Astrocyte (in vitro differentiated cells and primary cell): ENCODE measurements around the gene DRC7. TPM values are rescaled to one million over a fixed set of nuclear protein-coding genes. Genes with fewer than 3 reads are reported as not detected.

ENCODE experiments used
- DNase-seq: peaks from one replicate; pipeline ENCODE4 v3.0.0-alpha.2; 2010; ENCODE audit warnings: low read depth
- FAIRE-seq: peaks from 2 replicates; lab custom pipeline; 2011; peaks lifted over from hg19 to GRCh38; lab: Jason Lieb, UNC
- H2AFZ ChIP-seq: 2 replicates; pipeline ENCODE4 v1.6.0; 2012; ENCODE audit warnings: low read depth, low read length, inconsistent platforms
- H3K27ac ChIP-seq: 2 replicates; pipeline ENCODE4 v1.5.1; 2011; ENCODE audit warnings: low read depth, low read length, inconsistent platforms
- H3K27me3 ChIP-seq: 2 replicates; pipeline ENCODE4 v1.6.0; 2011; ENCODE audit warnings: low read length, inconsistent platforms; ENCODE audit not compliant: insufficient read depth
- H3K36me3 ChIP-seq: 2 replicates; pipeline ENCODE4 v1.5.1; 2011; ENCODE audit warnings: low read length, inconsistent platforms; ENCODE audit not compliant: insufficient read depth
- H3K4me1 ChIP-seq: 2 replicates; pipeline ENCODE4 v1.5.1; 2011; ENCODE audit warnings: low read length, inconsistent platforms; ENCODE audit not compliant: insufficient read depth
- H3K4me2 ChIP-seq: 2 replicates; pipeline ENCODE4 v1.6.0; 2012; ENCODE audit warnings: low read length, inconsistent platforms
- H3K4me3 ChIP-seq: 2 replicates; pipeline ENCODE4 v1.5.1; 2011; ENCODE audit warnings: low read depth, mild to moderate bottlenecking, low read length, inconsistent platforms; ENCODE audit not compliant: insufficient read depth
- H3K79me2 ChIP-seq: 2 replicates; pipeline ENCODE4 v1.6.0; 2012; ENCODE audit warnings: mild to moderate bottlenecking, low read length, inconsistent platforms; ENCODE audit not compliant: insufficient read depth
- H3K9ac ChIP-seq: 2 replicates; pipeline ENCODE4 v1.6.0; 2012; ENCODE audit warnings: mild to moderate bottlenecking, low read length, inconsistent platforms
- H3K9me3 ChIP-seq: 2 replicates; pipeline ENCODE4 v1.5.1; 2012; ENCODE audit warnings: low read depth, mild to moderate bottlenecking, low read length, inconsistent platforms; ENCODE audit not compliant: insufficient read depth
- H4K20me1 ChIP-seq: 2 replicates; pipeline ENCODE4 v1.6.0; 2012; ENCODE audit warnings: low read length, inconsistent platforms; ENCODE audit not compliant: insufficient read depth
- H3K27ac Mint-ChIP-seq: one replicate; pipeline ENCODE4 v1.8.0; 2021; ENCODE audit warnings: mild to moderate bottlenecking, mixed read lengths; ENCODE audit not compliant: unreplicated experiment
- H3K27me3 Mint-ChIP-seq: one replicate; pipeline ENCODE4 v1.8.0; 2021; ENCODE audit warnings: low read depth, mixed read lengths; ENCODE audit not compliant: unreplicated experiment
- H3K36me3 Mint-ChIP-seq: one replicate; pipeline ENCODE4 v1.8.0; 2021; ENCODE audit warnings: low read depth, mixed read lengths; ENCODE audit not compliant: unreplicated experiment
- H3K4me1 Mint-ChIP-seq: one replicate; pipeline ENCODE4 v1.8.0; 2021; ENCODE audit warnings: low read depth, mixed read lengths; ENCODE audit not compliant: unreplicated experiment
- H3K4me3 Mint-ChIP-seq: one replicate; pipeline ENCODE4 v1.8.0; 2021; ENCODE audit warnings: mild to moderate bottlenecking, moderate library complexity, mixed read lengths; ENCODE audit not compliant: unreplicated experiment
- H3K9me3 Mint-ChIP-seq: one replicate; pipeline ENCODE4 v1.8.0; 2021; ENCODE audit warnings: mild to moderate bottlenecking, mixed read lengths; ENCODE audit not compliant: unreplicated experiment
- CTCF ChIP-seq: IDR thresholded peaks from 2 replicates; pipeline ENCODE4 v1.5.1; 2011; ENCODE audit warnings: low read depth, mild to moderate bottlenecking, inconsistent platforms, low read length, moderate library complexity; ENCODE audit not compliant: insufficient read depth
- EZH2 ChIP-seq: IDR thresholded peaks from 2 replicates; pipeline ENCODE4 v1.6.1; 2012; ENCODE audit warnings: mild to moderate bottlenecking, low read length, inconsistent platforms; ENCODE audit not compliant: insufficient read depth
- microRNA-seq: library from miRNA; unstranded; fragments of <30 nt; microRNA quantifications from one replicate; pipeline ENCODE4 v1.2.0, GENCODE V29; 2020
- total RNA-seq: library from RNA; stranded (reverse); gene quantifications from 2 replicates; pipeline ENCODE4 v1.2.1, GENCODE V29; 2021

Gene DRC7
- total RNA-seq, 1 donor from 2014 or later, result not detected

DNA sequence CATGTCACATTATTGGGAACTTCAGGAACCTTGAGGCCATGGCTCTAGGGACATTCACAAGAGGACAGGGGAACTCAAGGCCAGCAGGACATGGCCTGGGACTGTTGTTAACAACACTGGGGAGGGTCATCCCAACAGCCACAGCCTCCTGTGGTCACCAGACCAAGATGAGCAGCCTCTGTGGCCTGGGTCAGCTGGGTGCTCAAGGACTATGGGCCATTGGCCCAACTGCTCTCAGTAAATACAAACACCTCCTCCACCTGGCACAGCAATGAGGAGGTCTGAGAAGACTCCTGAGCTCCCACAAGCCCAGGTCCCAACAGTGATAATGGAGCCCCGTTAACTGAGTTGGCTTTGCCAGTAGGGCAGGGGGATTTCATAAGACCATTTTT is 86.7 kb downstream of the DRC7 start:
- FAIRE-seq (no peak), DNase-seq (no peak)
- Histone ChIP-seq H3K4me1 (peaks cover 17% of the 10 kb centered on the region), H3K9ac (peak overlapping the region; percentile 41), H3K9me3 (no peaks in the 10 kb centered on the region), H3K27ac (peak overlapping the region; percentile 81), H3K4me2 (peak overlapping the region; percentile 56), H3K27me3 (no peaks in the 10 kb centered on the region), H3K36me3 (peaks cover 7% of the 10 kb centered on the region), H2AFZ (no peak overlapping the region), H4K20me1 (peaks cover 58% of the 10 kb centered on the region), H3K4me3 (no peak overlapping the region), H3K79me2 (peaks cover 17% of the 10 kb centered on the region)
- Mint-ChIP-seq H3K4me1 (peaks cover 12% of the 10 kb centered on the region), H3K27ac (peak overlapping the region; percentile 41), H3K36me3 (peaks cover 26% of the 10 kb centered on the region), H3K9me3 (no peaks in the 10 kb centered on the region), H3K4me3 (no peak overlapping the region), H3K27me3 (no peaks in the 10 kb centered on the region)
- no peak for TF ChIP-seq EZH2
- no peak for TF ChIP-seq CTCF

Small RNAs within 50 kb of the gene (microRNA-seq; reads per million reads assigned to microRNA genes)
- gene MIR6772, result not detected

Other genes with a start within 250 kb of the DRC7 start
- gene CIAPIN1, start 247.4 kb upstream of the DRC7 start, total RNA-seq, result 68.9 and 72.0 TPM in 2 replicates
- gene COQ9, start 247.3 kb upstream of the DRC7 start, total RNA-seq, result 29.1 TPM in 2 replicates
- 53.7 and 58.0 TPM in 2 replicates for gene POLR2C, start 232.1 kb upstream of the DRC7 start, total RNA-seq
- gene DOK4, start 208.3 kb upstream of the DRC7 start, total RNA-seq, result 25.5 and 28.4 TPM in 2 replicates
- gene CCDC102A, start 158.2 kb upstream of the DRC7 start, total RNA-seq, result 7.8 and 8.8 TPM in 2 replicates
- 0.09 and 0.12 TPM in 2 replicates for gene ADGRG5, start 152.2 kb upstream of the DRC7 start, total RNA-seq
- gene ADGRG1, start 66.2 kb upstream of the DRC7 start, total RNA-seq, result 13.6 and 13.9 TPM in 2 replicates
- not detected in 2 replicates for gene ADGRG3, start 26.5 kb upstream of the DRC7 start, total RNA-seq
- gene KATNB1, start 41.0 kb downstream of the DRC7 start, total RNA-seq, result 21.1 and 28.6 TPM in 2 replicates
- 80.4 and 96.9 TPM in 2 replicates for gene KIFC3, start 107.7 kb downstream of the DRC7 start, total RNA-seq